ENCODE data around the gene NEMF. TPM values are rescaled to one million over a fixed set of nuclear protein-coding genes. Genes with fewer than 3 reads are reported as not detected.
A peak's percentile ranks its signal among the peaks of the same experiment; 100 is the strongest.

Gene NEMF
- polyA plus RNA-seq (91.0 and 113 TPM in 2 replicates), polyA minus RNA-seq (154 and 193 TPM in 2 replicates)

- TF ChIP-seq REST (IDR thresholded peaks at IDR 0.05; ENCODE audit: borderline replicate concordance) = peak; percentile 91
- no peak for TF ChIP-seq EZH2 (IDR thresholded peaks at IDR 0.05; ENCODE audit: borderline replicate concordance, insufficient read depth, low read length, poor library complexity, severe bottlenecking)
- peak; percentile 84 for TF ChIP-seq POLR2AphosphoS5 (IDR thresholded peaks at IDR 0.05)
- peak; percentile 44 for TF ChIP-seq RAD21 (conservative IDR thresholded peaks at IDR 0.05)
- TF ChIP-seq EP300 (conservative IDR thresholded peaks at IDR 0.05; ENCODE audit: poor library complexity, severe bottlenecking) = peak; percentile 65
- peak; percentile 77 for TF ChIP-seq MXI1 (conservative IDR thresholded peaks at IDR 0.05; ENCODE audit: poor library complexity, severe bottlenecking)
- TF ChIP-seq TAF1 (IDR thresholded peaks at IDR 0.05; ENCODE audit: low read depth) = no peak
- peak; percentile 69 for TF ChIP-seq SMC3 (conservative IDR thresholded peaks at IDR 0.05; ENCODE audit: poor library complexity)
- peak; percentile 98 for TF ChIP-seq CTCF (IDR thresholded peaks at IDR 0.05; ENCODE audit: poor library complexity, severe bottlenecking)
- Histone ChIP-seq H3K9me3 (ENCODE audit: low read length) (no peaks in the 10 kb centered on the region), H3K9me2 (ENCODE audit: insufficient read depth, low read length) (no peaks in the 10 kb centered on the region), H3K27me3 (ENCODE audit: insufficient read depth, low read depth, low read length) (no peaks in the 10 kb centered on the region), H3K4me2 (ENCODE audit: low read length) (peak within 1 kb of the TSS; percentile 78), H3K79me2 (replicated peaks; ENCODE audit: insufficient read depth, low read length) (peaks cover 35% of the 10 kb centered on the region), H3K36me3 (ENCODE audit: insufficient read depth, low read length) (peaks cover 5% of the 10 kb centered on the region), H3K4me3 (ENCODE audit: low read length) (peak within 1 kb of the TSS; percentile 82), H2AFZ (ENCODE audit: low read depth, low read length) (peak within 1 kb of the TSS; percentile 99), H3F3A (ENCODE audit: insufficient read depth, low read length, poor library complexity, severe bottlenecking) (no peaks in the 10 kb centered on the region), H3K27ac (ENCODE audit: low read length) (peak within 1 kb of the TSS; percentile 96), H4K20me1 (ENCODE audit: insufficient read depth) (no peaks in the 10 kb centered on the region), H3K9ac (ENCODE audit: low read length) (peak within 1 kb of the TSS; percentile 89)
These were observed at the start of gene NEMF for GRCh38 chr14:49852301-49853157. Gene NEMF (minus strand): TSS chr14:49852788. CDS start chr14:49852753, 35 bp downstream.

- Histone ChIP-seq H2AFZ (ENCODE audit: low read depth, low read length) (no peak overlapping the region), H3K9ac (ENCODE audit: low read length) (no peak overlapping the region), H3K27ac (ENCODE audit: low read length) (no peak overlapping the region), H4K20me1 (ENCODE audit: insufficient read depth) (no peaks in the 10 kb centered on the region), H3K9me2 (ENCODE audit: insufficient read depth, low read length) (no peaks in the 10 kb centered on the region), H3K4me3 (ENCODE audit: low read length) (no peak overlapping the region), H3K79me2 (replicated peaks; ENCODE audit: insufficient read depth, low read length) (peaks cover 11% of the 10 kb centered on the region), H3K9me3 (ENCODE audit: low read length) (no peaks in the 10 kb centered on the region), H3F3A (ENCODE audit: insufficient read depth, low read length, poor library complexity, severe bottlenecking) (no peaks in the 10 kb centered on the region), H3K27me3 (ENCODE audit: insufficient read depth, low read depth, low read length) (no peaks in the 10 kb centered on the region), H3K36me3 (ENCODE audit: insufficient read depth, low read length) (no peaks in the 10 kb centered on the region), H3K4me2 (ENCODE audit: low read length) (no peak overlapping the region)
- TF ChIP-seq SMC3 (conservative IDR thresholded peaks at IDR 0.05; ENCODE audit: poor library complexity) (no peak), CTCF (IDR thresholded peaks at IDR 0.05; ENCODE audit: poor library complexity, severe bottlenecking) (no peak), TAF1 (IDR thresholded peaks at IDR 0.05; ENCODE audit: low read depth) (no peak), MXI1 (conservative IDR thresholded peaks at IDR 0.05; ENCODE audit: poor library complexity, severe bottlenecking) (no peak), REST (IDR thresholded peaks at IDR 0.05; ENCODE audit: borderline replicate concordance) (no peak)
These were observed 48.4 kb upstream of the NEMF start for GRCh38 chr14:49900973-49901372.
